EH (cell line): ENCODE measurements around the gene C1orf52.
A peak's percentile ranks its signal among the peaks of the same experiment; 100 is the strongest.

ENCODE experiments used
- DNase-seq: peaks from one replicate; pipeline ENCODE4 v3.0.0-alpha.2; 2015; ENCODE audit warnings: low read depth

Gene C1orf52

GRCh38 chr1:85229574-85230097, 29.8 kb downstream of the C1orf52 start:
- no peak for DNase-seq

DNA sequence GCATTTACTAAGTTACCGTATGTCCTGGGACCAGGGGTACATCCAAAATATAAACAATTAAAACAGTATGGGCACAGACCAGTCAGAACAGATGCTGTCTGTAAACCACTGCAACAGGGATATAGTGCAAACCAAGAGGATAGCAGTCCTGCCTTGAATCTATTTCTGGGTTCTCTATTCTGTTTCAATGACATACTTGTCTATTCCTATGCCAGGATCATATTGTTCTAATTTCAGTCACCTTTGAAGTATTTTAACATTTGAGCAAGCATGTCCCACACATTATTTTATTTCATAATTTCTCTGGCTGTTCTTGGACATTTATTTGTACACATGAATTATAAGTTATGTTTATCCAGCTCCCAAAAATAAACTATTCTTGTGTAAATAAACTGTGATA, 30.5 kb downstream of the C1orf52 start:
- no peak for DNase-seq

GRCh38 chr1:85225624-85226380, 33.7 kb downstream of the C1orf52 start:
- DNase-seq: peak; percentile 30

- peak; percentile 44 for DNase-seq
Observed at GRCh38 chr1:85224734-85225623, 34.5 kb downstream of the C1orf52 start.

DNA sequence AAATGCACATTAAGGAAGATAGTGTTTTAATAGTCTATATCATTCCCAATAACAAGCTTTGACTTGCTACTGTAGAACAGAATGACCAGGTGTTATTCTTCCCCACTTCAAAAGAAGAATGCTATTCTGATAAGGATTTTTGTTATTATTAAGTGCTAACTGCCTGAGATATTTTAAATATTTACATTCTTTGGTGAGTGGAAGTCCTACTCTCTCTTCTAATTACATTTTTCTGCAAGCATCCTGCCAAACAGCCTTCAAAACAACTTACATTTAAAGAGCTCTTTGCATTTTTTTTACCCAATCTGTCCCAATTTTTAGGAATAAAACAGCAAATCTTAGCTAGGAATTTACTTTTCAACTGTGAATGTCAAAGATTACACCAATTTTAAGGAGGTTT, 35.2 kb downstream of the C1orf52 start:
- DNase-seq: no peak

DNA sequence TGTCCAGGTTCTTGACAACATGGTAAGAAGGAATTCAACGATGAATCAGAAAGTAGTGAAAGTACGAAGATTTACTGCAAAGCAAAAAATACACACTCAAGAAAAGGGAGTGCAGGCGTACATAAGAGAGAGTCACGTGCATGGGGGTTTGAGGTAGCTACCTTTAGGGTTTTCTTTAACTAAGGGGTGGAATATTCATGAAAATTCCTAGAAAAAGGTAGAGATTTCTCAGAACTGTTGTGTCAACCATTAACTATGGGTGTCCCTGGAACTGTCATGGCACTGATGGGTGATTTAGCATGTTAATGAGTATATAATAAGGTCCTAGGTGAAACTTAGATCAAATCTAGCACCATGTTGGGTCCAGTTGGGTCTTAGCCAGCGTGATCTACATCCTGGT, 36.1 kb downstream of the C1orf52 start:
- DNase-seq: no peak

GRCh38 chr1:85220756-85221201, 38.7 kb downstream of the C1orf52 start:
- peak; percentile 75 for DNase-seq

DNA sequence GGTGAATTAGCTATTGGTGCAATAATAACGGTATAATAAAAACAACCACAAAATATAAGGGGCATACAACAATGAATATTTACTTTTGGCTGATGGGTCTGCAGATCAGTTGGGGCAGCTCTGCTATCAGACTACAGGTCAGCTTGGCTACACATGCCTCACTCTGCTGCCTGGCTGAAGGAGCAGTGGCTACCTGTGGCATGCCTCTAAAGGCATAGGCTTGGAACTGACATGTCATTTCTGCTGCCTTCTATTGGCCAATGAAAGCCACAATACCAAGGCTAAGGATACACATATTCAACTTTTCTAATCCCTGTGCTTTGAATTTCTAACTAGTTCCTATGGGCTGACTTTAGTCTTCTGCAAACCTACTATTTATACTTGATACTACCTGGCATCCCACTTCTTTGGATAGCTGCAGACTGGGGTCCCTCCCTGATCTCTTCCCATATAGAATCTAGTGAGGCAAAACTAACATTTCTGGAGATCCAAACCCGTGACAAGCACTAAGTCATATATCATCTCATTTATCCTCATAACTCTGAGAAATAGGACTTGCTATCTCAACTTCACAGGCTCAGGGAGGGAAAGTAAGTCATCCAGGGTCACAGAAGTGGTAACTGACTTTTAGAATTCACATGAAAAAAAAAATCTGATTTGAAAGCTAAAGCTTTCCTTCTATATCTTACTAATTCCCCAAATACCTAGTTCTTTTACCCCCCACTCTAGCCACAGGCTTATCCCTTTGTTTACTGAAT, 39.4 kb downstream of the C1orf52 start:
- no peak for DNase-seq

- no peak for DNase-seq
Observed at GRCh38 chr1:85216697-85217096, 42.8 kb downstream of the C1orf52 start.

DNA sequence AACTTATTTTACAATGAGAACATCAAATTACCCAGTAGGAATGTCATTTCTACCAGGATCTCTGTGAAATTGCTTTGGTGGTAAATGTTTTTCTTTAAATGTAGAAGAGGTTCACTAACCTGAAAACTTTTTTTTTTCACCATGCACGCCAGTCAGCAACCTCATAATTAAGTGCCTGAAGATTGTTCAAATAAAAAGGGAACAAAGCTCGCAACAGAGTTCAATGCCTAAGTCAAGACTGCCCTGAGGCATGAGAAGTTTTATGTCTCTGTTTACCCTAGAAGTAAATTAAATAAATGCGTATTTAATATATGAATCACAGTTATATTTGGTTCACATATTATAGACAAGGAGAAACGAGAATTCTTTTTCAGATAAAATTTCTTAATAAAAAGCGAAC, 44.8 kb downstream of the C1orf52 start:
- DNase-seq: peak; percentile 74

DNA sequence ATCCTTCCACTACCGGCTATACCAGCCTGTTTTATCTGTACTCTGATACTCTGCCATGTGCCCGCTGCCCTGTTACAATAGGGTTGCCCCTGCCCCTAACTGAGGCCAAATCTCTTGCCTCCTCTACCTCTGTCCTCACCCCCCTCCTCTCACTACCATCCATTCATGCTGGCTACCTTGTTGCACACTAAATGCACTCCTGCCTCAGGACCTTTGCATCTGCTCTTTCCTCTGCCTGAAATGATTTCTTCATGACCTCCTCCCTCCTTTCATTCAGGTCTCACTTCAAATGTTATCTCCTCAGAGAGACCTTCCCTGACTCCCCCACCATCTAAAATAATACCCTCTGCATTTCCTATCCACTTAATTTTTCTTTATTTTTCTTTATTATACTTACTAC, 51.0 kb downstream of the C1orf52 start:
- DNase-seq: no peak

DNA sequence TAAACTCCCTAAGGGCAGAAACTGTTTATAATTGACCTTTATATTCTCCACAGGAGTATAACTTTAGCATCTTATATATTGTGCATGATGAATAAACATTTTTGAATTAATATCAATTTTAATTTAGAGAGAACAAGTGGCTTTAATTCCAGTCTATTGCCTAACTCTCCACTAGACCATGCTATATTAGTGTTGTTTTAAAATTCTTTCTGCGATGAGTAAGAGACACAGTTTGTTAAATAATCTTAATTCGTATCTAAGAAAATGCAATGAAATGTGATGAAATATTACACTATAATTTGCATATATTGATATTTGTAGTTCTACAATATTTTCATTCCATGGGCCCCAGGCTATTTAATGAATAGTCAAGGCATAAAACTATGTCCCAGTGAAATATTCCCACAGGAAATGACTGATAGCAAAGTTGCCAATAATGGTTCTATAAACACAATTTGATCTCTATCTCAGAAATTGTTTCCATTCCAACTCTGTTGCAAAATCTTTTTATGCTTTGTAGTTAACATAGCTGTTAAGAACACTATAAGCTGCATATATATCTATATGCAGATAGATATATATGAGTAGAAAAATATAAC, 55.8 kb downstream of the C1orf52 start:
- peak; percentile 82 for DNase-seq

DNA sequence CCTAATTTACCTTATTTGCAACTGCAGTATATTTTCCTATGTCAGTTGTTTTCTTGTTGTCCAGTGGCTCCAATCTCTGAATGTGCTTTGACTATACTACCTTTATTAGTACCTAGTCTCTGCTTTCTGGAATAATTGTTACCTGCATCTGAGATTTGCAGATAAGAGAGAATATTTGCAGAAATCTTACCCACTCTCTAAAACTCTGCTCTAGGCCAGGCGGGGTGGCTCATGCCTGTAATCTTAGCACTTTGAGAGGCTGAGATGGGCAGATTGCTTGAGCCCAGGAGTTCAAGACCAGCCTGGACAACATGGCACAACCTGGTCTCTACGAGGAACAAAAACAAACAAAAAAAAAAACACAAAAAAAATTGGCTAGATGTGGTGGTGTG, 56.6 kb downstream of the C1orf52 start:
- no peak for DNase-seq

DNA sequence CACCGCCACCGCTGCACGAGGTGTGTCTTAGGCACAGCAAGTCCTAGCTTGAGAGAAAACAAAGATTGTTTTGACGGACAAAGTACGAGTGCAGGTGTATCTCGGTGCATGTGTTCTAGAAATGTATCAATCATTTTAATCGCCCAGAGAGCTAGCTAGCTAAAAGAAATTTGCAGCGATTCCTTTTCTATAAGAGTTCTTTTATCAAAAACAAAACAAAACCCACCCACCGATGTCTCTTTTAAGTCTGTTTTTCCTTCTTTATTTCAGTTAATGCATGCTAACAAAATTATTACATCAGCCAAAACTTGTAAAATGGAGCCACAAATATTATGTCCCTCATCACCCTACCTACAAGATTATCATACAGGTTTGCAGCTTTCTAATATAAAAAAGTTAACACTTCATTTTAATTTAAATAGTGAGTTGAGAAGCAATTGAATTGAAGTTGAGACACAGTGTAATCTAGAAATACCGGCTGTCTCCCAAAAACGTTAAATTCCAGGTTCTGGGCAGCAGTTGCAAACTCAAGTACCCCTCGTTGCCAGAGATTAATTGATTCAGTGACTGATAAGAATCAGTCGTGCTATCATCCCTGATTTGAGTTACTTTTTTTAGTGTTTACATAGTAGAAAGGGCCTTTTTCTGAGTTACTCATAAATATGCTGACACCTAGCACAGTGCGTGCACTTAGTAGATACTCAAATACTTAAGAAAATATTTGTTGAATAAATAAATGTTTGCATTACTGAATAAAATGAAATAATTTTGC, 57.2 kb downstream of the C1orf52 start:
- DNase-seq: peak; percentile 27

DNA sequence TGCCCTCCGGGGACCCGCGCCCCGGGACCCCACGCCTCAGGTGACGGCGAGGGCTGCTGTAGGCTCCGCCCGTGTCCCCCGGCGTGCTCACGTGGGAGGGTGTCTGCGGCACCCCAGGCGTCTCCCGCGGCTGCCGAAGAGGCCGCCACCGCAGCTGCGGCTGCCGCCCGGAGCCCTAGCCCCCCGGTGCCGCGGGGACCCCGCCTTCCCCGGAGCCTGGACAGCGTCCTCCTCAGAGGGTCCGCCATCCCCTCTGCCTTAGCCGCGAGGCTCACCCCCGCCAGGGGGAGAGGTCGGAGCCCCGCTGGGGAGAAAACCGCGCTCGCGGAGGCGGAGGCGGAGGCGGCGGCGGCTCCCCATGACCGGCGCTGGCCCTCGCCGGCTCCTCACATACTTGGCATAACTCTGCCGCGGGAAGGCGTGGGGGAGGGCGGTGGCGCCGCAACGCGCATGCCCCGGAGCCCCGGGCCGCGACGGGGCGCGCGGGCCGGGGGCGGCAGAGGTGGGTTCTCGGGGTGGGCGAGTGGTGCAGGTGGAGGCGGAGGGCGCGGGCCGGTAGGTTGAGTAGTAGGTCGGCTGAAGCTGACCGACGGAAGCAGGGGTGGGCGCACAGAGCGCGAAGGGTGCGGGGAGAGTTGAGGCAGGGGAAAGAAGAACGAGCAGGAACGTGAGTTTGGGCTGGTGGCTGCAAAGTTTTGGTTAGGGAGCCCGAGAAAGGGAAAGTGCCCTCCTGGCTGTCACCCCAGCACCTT, 57.9 kb downstream of the C1orf52 start:
- DNase-seq: peak; percentile 79

- peak; percentile 81 for DNase-seq
Observed at GRCh38 chr1:85200463-85201339, 58.8 kb downstream of the C1orf52 start, which contains the start of gene SYDE2. TSS of gene SYDE2 (minus strand) at chr1:85201016. CDS start at chr1:85200996, 20 bp downstream.
